Tibial nerve (tissue), 4 donors: ENCODE results near the gene CDCA8. TPM values are rescaled to one million over a fixed set of nuclear protein-coding genes. Genes with fewer than 3 reads are reported as not detected.

Experiments
- DNase-seq, 2 donors: peaks; one replicate each; pipeline ENCODE4 v3.0.0-alpha.2; 2019; ENCODE audit warnings: low spot score in 2 of 2
- H3K27ac ChIP-seq, 4 donors: fragments of 200-600 bp; sonication (generic) in 3 of 4; one replicate each; pipeline ENCODE4 v1.5.1; 2017 to 2019; ENCODE audit warnings: mild to moderate bottlenecking in 1 of 4
- H3K27me3 ChIP-seq, 2 donors: fragments of 200-600 bp; sonication (generic) in 1 of 2; one replicate each; pipeline versions ENCODE4 v1.5.1 to v1.6.0; 2017 to 2019
- H3K36me3 ChIP-seq, 3 donors: fragments of 200-600 bp; sonication (generic); one replicate each; pipeline ENCODE4 v1.5.1; 2018 to 2019
- H3K4me1 ChIP-seq, 4 donors: fragments of 200-600 bp; sonication (generic) in 3 of 4; one replicate each; pipeline ENCODE4 v1.5.1; 2017 to 2019
- H3K4me3 ChIP-seq, 4 donors: fragments of 200-600 bp; sonication (generic) in 3 of 4; one replicate each; pipeline ENCODE4 v1.5.1; 2017 to 2019; ENCODE audit warnings: mild to moderate bottlenecking in 1 of 4, moderate library complexity in 1 of 4
- H3K9me3 ChIP-seq, 4 donors: fragments of 200-600 bp; sonication (generic) in 3 of 4; one replicate each; pipeline ENCODE4 v1.5.1; 2017 to 2019
- CTCF ChIP-seq, 5 experiments: fragments of 200-600 bp in 3 of 5; fragments of 450-650 bp in 2 of 5; sonication (generic) in 3 of 5; IDR thresholded peaks; one replicate each; pipeline ENCODE4 v1.5.1; 2016 to 2019; ENCODE audit warnings: antibody characterized with exemption in 5 of 5, mild to moderate bottlenecking in 3 of 5, moderate library complexity in 2 of 5
- EP300 ChIP-seq, 2 donors: sonication (generic); formaldehyde crosslinking; IDR thresholded peaks; one replicate each; pipeline ENCODE4 v1.6.1; 2017; ENCODE audit warnings: antibody characterized with exemption in 2 of 2, mild to moderate bottlenecking in 1 of 2
- POLR2A ChIP-seq, 2 donors: fragments of 450-650 bp; IDR thresholded peaks; one replicate each; pipeline ENCODE4 v1.6.1; 2017; ENCODE audit warnings: antibody characterized with exemption in 2 of 2, mild to moderate bottlenecking in 2 of 2, moderate library complexity in 2 of 2
- WGBS, 2 donors: methylation state at CpG; one replicate each; pipeline ENCODE4 v1.1.5; 2018; 5-methylcytosine and 5-hydroxymethylcytosine counted together
- small RNA-seq: library from RNA; depleted of rRNA; stranded (forward); fragments of <200 nt; gene quantifications from one replicate; pipeline ENCODE3, GENCODE V24; 2016
- total RNA-seq, 4 donors: library from RNA; depleted of rRNA; stranded (reverse); fragments of >200 nt; gene quantifications; one replicate each; pipeline ENCODE4 v1.1.0, GENCODE V29; 2016

The CDCA8 gene
- total RNA-seq, 4 donors from 2014 or later, result 0.66 to 0.98 (median 0.90) TPM; not detected in 1

GRCh38 chr1:37753473-37754321 lies 61.4 kb downstream of the CDCA8 start:
- H3K27me3 ChIP-seq, result peaks cover 0 to 70% of the 10 kb centered on the region in 2 donors
- H3K4me1 ChIP-seq, result peaks cover 0 to 17% (median 1%) of the 10 kb centered on the region in 4 donors
- no peak overlapping the region for H3K27ac ChIP-seq
- no peak for DNase-seq
- H3K36me3 ChIP-seq, result no peaks in the 10 kb centered on the region
- no peak for TF ChIP-seq POLR2A (IDR thresholded peaks at IDR 0.05)
- no peak for TF ChIP-seq EP300 (IDR thresholded peaks at IDR 0.05)
- TF ChIP-seq CTCF (IDR thresholded peaks at IDR 0.05), result no peak
- no peak overlapping the region for H3K4me3 ChIP-seq
- WGBS, 2 donors, result 2 to 3% methylated on average over 41 to 47 of the region's 52 CpGs
- H3K9me3 ChIP-seq, result no peaks in the 10 kb centered on the region

DNA sequence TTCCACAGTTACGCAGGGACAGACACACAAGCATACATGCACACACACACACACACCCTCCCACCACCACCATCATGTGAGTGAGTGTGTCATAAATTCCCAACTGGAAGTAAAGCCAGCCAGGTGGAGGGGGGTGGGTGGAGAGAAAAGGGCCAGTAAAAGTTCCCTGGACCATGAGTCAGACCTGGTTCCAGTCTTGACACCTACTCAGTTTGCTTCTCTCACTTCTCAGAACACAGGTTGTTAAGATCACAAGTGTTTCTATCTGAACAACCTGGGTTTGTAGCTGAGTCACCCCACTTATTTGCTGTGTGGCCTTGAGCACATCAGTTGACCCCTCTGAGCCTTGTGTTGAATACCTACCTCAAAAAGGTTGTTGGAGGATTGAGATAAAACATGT lies 63.0 kb downstream of the CDCA8 start:
- Histone ChIP-seq H3K27ac (no peak overlapping the region), H3K27me3 (peaks cover 0 to 78% of the 10 kb centered on the region in 2 donors), H3K4me1 (peaks cover 0 to 17% (median 1%) of the 10 kb centered on the region in 4 donors), H3K4me3 (no peak overlapping the region), H3K36me3 (no peaks in the 10 kb centered on the region), H3K9me3 (no peaks in the 10 kb centered on the region)
- 53 to 91% methylated on average over 1 of the region's 1 CpG for WGBS, 2 donors
- DNase-seq, result no peak
- TF ChIP-seq POLR2A (IDR thresholded peaks at IDR 0.05) (no peak), EP300 (IDR thresholded peaks at IDR 0.05) (no peak), CTCF (IDR thresholded peaks at IDR 0.05) (no peak)

DNA sequence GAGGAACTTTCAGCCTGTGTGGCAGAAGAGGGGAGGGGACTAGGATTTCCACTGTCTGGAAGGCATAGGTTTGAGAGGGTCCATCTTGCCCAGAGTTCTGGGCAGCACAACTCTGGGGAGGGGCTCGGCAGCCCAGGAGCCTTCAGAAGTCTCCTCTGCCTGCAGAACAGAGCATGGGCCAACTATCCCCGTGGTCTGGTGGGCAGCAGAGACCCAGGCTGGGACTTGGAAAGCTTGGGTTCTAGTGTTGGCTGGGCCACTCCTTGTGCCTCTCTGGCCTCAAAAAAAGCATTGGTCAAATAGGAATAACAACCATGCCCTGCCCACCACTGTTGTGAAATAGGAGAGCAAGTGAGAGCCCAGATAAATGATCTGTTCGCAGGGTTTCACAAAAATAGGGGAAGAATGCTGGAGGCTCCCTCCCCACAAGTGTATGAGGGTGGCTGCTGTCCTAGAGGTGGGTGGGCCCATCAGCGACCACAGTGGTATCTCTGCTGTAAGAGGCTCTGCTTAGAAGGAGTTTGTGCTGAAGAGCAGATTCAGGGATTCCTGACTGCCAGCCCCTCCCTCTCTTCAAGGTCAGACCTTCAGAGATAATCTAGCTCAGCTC lies 63.7 kb downstream of the CDCA8 start:
- no peak for DNase-seq
- 62 to 78% methylated on average over 4 of the region's 4 CpGs for WGBS, 2 donors
- H3K27me3 ChIP-seq, result peaks cover 0 to 78% of the 10 kb centered on the region in 2 donors
- no peak for TF ChIP-seq POLR2A (IDR thresholded peaks at IDR 0.05)
- TF ChIP-seq EP300 (IDR thresholded peaks at IDR 0.05), result no peak
- no peak for TF ChIP-seq CTCF (IDR thresholded peaks at IDR 0.05)
- no peak overlapping the region for H3K4me3 ChIP-seq
- no peaks in the 10 kb centered on the region for H3K9me3 ChIP-seq
- peaks cover 0 to 17% (median 1%) of the 10 kb centered on the region in 4 donors for H3K4me1 ChIP-seq
- H3K27ac ChIP-seq, result no peak overlapping the region
- H3K36me3 ChIP-seq, result no peaks in the 10 kb centered on the region

Small RNA genes lying within 50 kb of the gene (small RNA-seq; reads per million reads assigned to genes)
- gene RF00019, result not detected

Other genes with a start within 250 kb of the CDCA8 start
- 10 to 100 TPM in 3 of 4 donors, 1 to 10 TPM in 1; 7.9 to 15.7 (median 10.9) TPM for gene ZC3H12A, start 217.9 kb upstream of the CDCA8 start, total RNA-seq
- 10 to 100 TPM; 33.3 to 59.4 (median 40.3) TPM for gene MEAF6, start 177.8 kb upstream of the CDCA8 start, total RNA-seq
- 10 to 100 TPM in 3 of 4 donors, 1 to 10 TPM in 1; 9.0 to 46.9 (median 37.7) TPM for gene SNIP1, start 138.2 kb upstream of the CDCA8 start, total RNA-seq
- 10 to 100 TPM in 1 of 4 donors, 1 to 10 TPM in 3; 6.3 to 10.3 (median 9.5) TPM for gene DNALI1, start 135.6 kb upstream of the CDCA8 start, total RNA-seq
- 10 to 100 TPM; 27.8 to 67.5 (median 44.2) TPM for gene GNL2, start 96.6 kb upstream of the CDCA8 start, total RNA-seq
- gene RSPO1, start 57.6 kb upstream of the CDCA8 start, total RNA-seq, result under 1 TPM in 2 of 4 donors, not detected in 2; 0.20 to 0.21 TPM
- under 1 TPM in 3 of 4 donors, not detected in 1; under 0.01 to 0.30 (median 0.21) TPM for gene EPHA10, start 72.6 kb downstream of the CDCA8 start, total RNA-seq
- 1 to 10 TPM in 3 of 4 donors, under 1 TPM in 1; 0.44 to 1.8 (median 1.7) TPM for gene MANEAL, start 101.3 kb downstream of the CDCA8 start, total RNA-seq
- gene C1orf122, start 115.3 kb downstream of the CDCA8 start, total RNA-seq, result 100 to 1,000 TPM in 1 of 4 donors, 10 to 100 TPM in 3; 80.6 to 132 (median 92.7) TPM
- gene YRDC, start 115.7 kb downstream of the CDCA8 start, total RNA-seq, result 10 to 100 TPM in 2 of 4 donors, 1 to 10 TPM in 2; 8.1 to 13.8 (median 10.8) TPM
- 1 to 10 TPM; 6.1 to 9.0 (median 7.8) TPM for gene MTF1, start 167.1 kb downstream of the CDCA8 start, total RNA-seq